B cell (primary cell): ENCODE measurements around the gene AMPD2.

Experiments used
- CTCF ChIP-seq: fragments of 200-600 bp; IDR thresholded peaks from one replicate; pipeline ENCODE4 v1.8.0; 2022; ENCODE audit warnings: antibody characterized with exemption, mild to moderate bottlenecking
- EZH2 ChIP-seq: IDR thresholded peaks from 2 replicates; pipeline ENCODE4 v1.6.1; 2012; ENCODE audit warnings: borderline replicate concordance, low read depth, mild to moderate bottlenecking, moderate library complexity, low read length; ENCODE audit not compliant: insufficient read depth, poor library complexity, severe bottlenecking

- TF ChIP-seq CTCF (no peak), EZH2 (no peak)
Measured at GRCh38 chr1:109624201-109625010, 4.8 kb downstream of the AMPD2 start.
